ENCODE measurements around the gene NRM. TPM values are rescaled to one million over a fixed set of nuclear protein-coding genes. Genes with fewer than 3 reads are reported as not detected.

Gene NRM
- total RNA-seq, 1 donor from 2014 or later = 17.8 TPM

DNA sequence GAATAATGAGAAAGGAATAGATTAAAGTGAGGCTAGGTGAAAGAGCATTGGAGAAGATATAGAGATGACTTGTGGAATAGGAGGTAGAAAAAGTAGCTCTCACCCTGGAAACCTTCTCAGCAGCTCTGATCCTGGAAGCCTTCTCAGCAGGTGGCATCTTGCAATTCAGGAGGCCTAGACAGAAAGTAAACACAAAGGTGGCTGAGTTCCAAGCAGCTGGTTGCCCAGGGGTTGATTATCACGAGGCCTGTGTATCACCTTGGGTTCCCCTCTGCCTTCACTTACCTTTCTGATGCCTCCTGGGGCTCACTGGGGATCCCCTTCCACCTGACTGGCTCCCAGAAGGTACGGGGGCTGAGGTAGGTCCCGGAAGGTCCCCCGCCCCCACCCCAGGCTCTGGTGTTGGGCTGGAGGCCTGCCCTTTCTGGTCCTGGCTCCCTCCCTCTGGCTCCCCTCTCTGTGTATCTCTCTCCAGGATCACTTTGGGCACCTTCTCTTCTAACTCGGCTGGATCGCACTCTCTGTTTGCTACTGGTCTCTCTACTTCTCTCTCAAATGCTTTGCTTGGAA lies 16.6 kb upstream of the NRM start:
- H3K27ac Mint-ChIP-seq = no peak overlapping the region
- H3K36me3 Mint-ChIP-seq (ENCODE audit: low read depth) = peaks cover 80% of the 10 kb centered on the region
- POLR2A ChIA-PET = no interaction called here
- ATAC-seq (ENCODE audit: low read depth) (no peak), DNase-seq (no peak)
- CTCF ChIA-PET = no interaction called here
- no peaks in the 10 kb centered on the region for H3K9me3 Mint-ChIP-seq
- H3K4me3 Mint-ChIP-seq = no peak overlapping the region
- H3K27me3 Mint-ChIP-seq = no peaks in the 10 kb centered on the region
- intact Hi-C loops (cut with micrococcal nuclease) = no loop called here
- peaks cover 7% of the 10 kb centered on the region for H3K4me1 Mint-ChIP-seq
- TF ChIP-seq, protein P1, sequence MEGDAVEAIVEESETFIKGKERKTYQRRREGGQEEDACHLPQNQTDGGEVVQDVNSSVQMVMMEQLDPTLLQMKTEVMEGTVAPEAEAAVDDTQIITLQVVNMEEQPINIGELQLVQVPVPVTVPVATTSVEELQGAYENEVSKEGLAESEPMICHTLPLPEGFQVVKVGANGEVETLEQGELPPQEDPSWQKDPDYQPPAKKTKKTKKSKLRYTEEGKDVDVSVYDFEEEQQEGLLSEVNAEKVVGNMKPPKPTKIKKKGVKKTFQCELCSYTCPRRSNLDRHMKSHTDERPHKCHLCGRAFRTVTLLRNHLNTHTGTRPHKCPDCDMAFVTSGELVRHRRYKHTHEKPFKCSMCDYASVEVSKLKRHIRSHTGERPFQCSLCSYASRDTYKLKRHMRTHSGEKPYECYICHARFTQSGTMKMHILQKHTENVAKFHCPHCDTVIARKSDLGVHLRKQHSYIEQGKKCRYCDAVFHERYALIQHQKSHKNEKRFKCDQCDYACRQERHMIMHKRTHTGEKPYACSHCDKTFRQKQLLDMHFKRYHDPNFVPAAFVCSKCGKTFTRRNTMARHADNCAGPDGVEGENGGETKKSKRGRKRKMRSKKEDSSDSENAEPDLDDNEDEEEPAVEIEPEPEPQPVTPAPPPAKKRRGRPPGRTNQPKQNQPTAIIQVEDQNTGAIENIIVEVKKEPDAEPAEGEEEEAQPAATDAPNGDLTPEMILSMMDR (IDR thresholded peaks at IDR 0.05) = no peak

DNA sequence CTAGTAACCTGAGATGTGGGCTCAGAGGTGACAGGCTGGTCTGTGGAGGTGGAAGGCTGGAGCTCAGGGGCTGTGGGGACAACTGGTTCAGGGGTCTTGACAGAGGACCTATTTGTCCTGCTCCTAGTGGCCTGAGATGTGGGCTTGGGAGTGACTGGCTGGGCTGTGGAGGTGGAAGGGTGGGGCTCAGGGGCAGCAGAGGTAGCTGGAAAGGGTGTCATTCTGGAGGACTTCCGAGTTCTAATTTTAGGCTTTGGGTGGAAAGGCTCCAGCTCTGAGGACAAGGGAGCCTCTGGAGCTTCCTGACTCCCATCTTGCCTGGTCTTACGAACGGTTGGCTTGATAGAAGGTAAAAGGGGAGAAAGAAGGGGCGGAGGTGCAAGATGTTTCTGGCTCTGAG lies 14.8 kb upstream of the NRM start:
- Mint-ChIP-seq H3K36me3 (ENCODE audit: low read depth) (peaks cover 67% of the 10 kb centered on the region), H3K4me1 (no peaks in the 10 kb centered on the region), H3K27ac (no peak overlapping the region), H3K27me3 (no peaks in the 10 kb centered on the region), H3K4me3 (no peak overlapping the region), H3K9me3 (no peaks in the 10 kb centered on the region)
- intact Hi-C loops (cut with micrococcal nuclease) = no loop called here
- DNase-seq (no peak), ATAC-seq (ENCODE audit: low read depth) (no peak)
- CTCF ChIA-PET = no interaction called here
- TF ChIP-seq, protein P1 (IDR thresholded peaks at IDR 0.05) = no peak
- POLR2A ChIA-PET = interaction anchor here (2.7 kb wide), 1 partner anchor 12 kb away, joined by 10 read pairs; the partner anchor contains the start of gene MDC1

DNA sequence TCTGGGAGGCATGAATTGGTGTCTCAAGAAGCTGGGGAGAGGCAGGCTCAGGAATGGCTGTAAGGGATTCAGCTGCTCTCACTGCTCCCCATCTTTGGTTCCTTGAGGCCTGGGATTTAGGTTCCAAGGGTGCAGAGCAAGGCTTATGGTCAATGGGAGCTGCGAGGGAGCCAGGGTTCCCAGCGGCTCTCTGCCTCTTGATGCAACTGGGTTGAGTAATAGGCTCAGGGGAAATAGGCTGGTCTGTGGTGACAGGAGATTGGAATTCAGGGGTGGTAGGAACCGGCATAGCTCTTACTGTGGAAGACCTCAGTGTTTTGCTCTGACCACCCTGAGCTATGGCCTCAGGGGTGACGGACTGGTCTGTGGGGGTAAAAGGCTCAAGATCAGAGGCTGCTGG lies 13.0 kb upstream of the NRM start:
- POLR2A ChIA-PET = interaction anchor here (1.2 to 2.7 kb wide), 3 partner anchors 10 to 24 kb away, joined by 5 to 10 read pairs (median 6); partner anchors contain the start of gene MDC1
- TF ChIP-seq, protein P1 (IDR thresholded peaks at IDR 0.05) = no peak
- intact Hi-C loops (cut with micrococcal nuclease) = loop anchor here (1.0 kb wide), 1 partner anchor 14 kb away; the partner anchor contains the start of gene NRM
- H3K4me1 Mint-ChIP-seq = no peaks in the 10 kb centered on the region
- DNase-seq (no peak), ATAC-seq (ENCODE audit: low read depth) (no peak)
- H3K27me3 Mint-ChIP-seq = no peaks in the 10 kb centered on the region
- no peak overlapping the region for H3K4me3 Mint-ChIP-seq
- no peaks in the 10 kb centered on the region for H3K9me3 Mint-ChIP-seq
- CTCF ChIA-PET = interaction anchor here (1.0 to 1.5 kb wide), 3 partner anchors 12 to 27 kb away, joined by 3 to 4 read pairs (median 4); no protein-coding TSS in a partner anchor
- no peak overlapping the region for H3K27ac Mint-ChIP-seq
- peaks cover 68% of the 10 kb centered on the region for H3K36me3 Mint-ChIP-seq (ENCODE audit: low read depth)

DNA sequence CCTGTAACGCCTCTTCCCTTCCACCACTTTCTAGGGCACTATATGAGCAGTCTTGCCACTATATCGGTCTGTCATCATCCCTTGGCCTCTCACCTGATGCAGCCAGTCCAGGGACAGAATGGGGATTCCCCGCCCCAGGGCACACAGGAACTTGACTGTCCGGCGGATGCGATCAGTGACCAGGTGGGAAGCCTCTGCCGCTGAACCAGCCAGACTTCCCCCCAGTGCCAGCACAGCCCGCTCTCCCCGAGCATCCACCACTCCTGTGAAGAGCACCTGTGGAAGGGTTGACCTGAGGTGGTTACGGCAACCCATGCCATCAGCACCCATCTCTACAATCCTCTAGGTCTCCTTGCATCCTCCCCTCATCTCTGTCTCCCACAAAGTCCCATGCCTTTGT lies 12.2 kb upstream of the NRM start:
- intact Hi-C loops (cut with micrococcal nuclease) = loop anchor here (1.0 kb wide), 1 partner anchor 13 kb away; the partner anchor contains the start of gene NRM

DNA sequence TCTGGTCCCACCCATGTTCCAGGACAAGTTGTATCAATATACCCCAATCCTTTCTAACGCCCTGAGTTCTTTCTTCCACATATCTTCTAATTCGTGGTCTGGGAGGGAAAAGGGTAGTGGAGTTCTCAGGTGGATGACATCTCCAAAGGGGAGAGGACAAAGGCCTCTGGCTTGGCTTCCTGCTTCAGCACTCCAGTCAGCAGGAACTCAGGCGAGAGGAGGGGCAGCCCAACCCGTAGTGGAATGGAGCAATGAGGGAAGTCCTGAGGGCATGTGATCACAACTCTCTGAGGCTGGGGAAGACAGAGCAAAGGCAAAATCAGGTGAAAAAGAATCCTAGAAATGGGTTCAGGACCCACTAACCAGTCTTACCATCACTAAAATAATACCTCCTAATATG lies 9.6 kb upstream of the NRM start:
- Mint-ChIP-seq H3K9me3 (no peaks in the 10 kb centered on the region), H3K4me3 (no peak overlapping the region), H3K4me1 (no peaks in the 10 kb centered on the region), H3K27me3 (no peaks in the 10 kb centered on the region), H3K36me3 (ENCODE audit: low read depth) (peaks cover 43% of the 10 kb centered on the region), H3K27ac (no peak overlapping the region)
- no peak for DNase-seq
- ChIA-PET CTCF (no interaction called here), POLR2A (interaction anchor here (1.0 kb wide), 1 partner anchor 17 kb away, joined by 3 read pairs; the partner anchor contains the start of gene MDC1)
- TF ChIP-seq, protein P1 (IDR thresholded peaks at IDR 0.05) = no peak
- ATAC-seq (ENCODE audit: low read depth) = no peak
- intact Hi-C loops (cut with micrococcal nuclease) = no loop called here

More for the DNA sequence above, 12.2 kb upstream of the NRM start:
- H3K27ac Mint-ChIP-seq = no peak overlapping the region
- no peaks in the 10 kb centered on the region for H3K4me1 Mint-ChIP-seq
- no peaks in the 10 kb centered on the region for H3K9me3 Mint-ChIP-seq
- H3K4me3 Mint-ChIP-seq = no peak overlapping the region
- ATAC-seq (ENCODE audit: low read depth) (no peak), DNase-seq (no peak)
- ChIA-PET CTCF (interaction anchor here (1.5 kb wide), 1 partner anchor 28 kb away, joined by 4 read pairs; no protein-coding TSS in a partner anchor), POLR2A (interaction anchor here (1.2 to 2.7 kb wide), 3 partner anchors 9 to 23 kb away, joined by 5 to 10 read pairs (median 6); partner anchors contain the start of gene MDC1)
- H3K27me3 Mint-ChIP-seq = no peaks in the 10 kb centered on the region
- peaks cover 61% of the 10 kb centered on the region for H3K36me3 Mint-ChIP-seq (ENCODE audit: low read depth)
- TF ChIP-seq, protein P1 (IDR thresholded peaks at IDR 0.05) = no peak

Measured in activated B cell treated with CpG ODN at 0.5 μM for 24 hours (primary cell).